ENCODE results near the gene JPH2.

JPH2 gene

GRCh38 chr20:44118185-44119033 is 68.6 kb downstream of the JPH2 start:
- no peak for TF ChIP-seq CTCF (conservative IDR thresholded peaks at IDR 0.05)
- TF ChIP-seq ZFX (IDR thresholded peaks at IDR 0.05) = no peak
- H3K27ac ChIP-seq = no peak overlapping the region

GRCh38 chr20:44117296-44118184 is 69.4 kb downstream of the JPH2 start:
- TF ChIP-seq CTCF (conservative IDR thresholded peaks at IDR 0.05) = no peak
- no peak for TF ChIP-seq ZFX (IDR thresholded peaks at IDR 0.05)
- H3K27ac ChIP-seq = no peak overlapping the region

- TF ChIP-seq CTCF (conservative IDR thresholded peaks at IDR 0.05) (no peak), ZFX (IDR thresholded peaks at IDR 0.05) (no peak)
- H3K27ac ChIP-seq = no peak overlapping the region
Observed at GRCh38 chr20:44115762-44116644, 71.0 kb downstream of the JPH2 start.

- TF ChIP-seq CTCF (conservative IDR thresholded peaks at IDR 0.05) (no peak), ZFX (IDR thresholded peaks at IDR 0.05) (no peak)
- H3K27ac ChIP-seq = no peak overlapping the region
Observed at GRCh38 chr20:44115181-44115580, 71.8 kb downstream of the JPH2 start.

- TF ChIP-seq CTCF (conservative IDR thresholded peaks at IDR 0.05) (no peak), ZFX (IDR thresholded peaks at IDR 0.05) (no peak)
- H3K27ac ChIP-seq = no peak overlapping the region
Observed at GRCh38 chr20:44113618-44114376, 73.2 kb downstream of the JPH2 start.

- TF ChIP-seq CTCF (conservative IDR thresholded peaks at IDR 0.05) (no peak), ZFX (IDR thresholded peaks at IDR 0.05) (no peak)
- H3K27ac ChIP-seq = no peak overlapping the region
Observed at GRCh38 chr20:44112889-44113617, 73.9 kb downstream of the JPH2 start.

Measured in C4-2B (cell line).